ENCODE results near the gene PCDHAC2. TPM values are rescaled to one million over a fixed set of nuclear protein-coding genes. Genes with fewer than 3 reads are reported as not detected.

PCDHAC2 gene
- total RNA-seq, 6 experiments from 2014 or later, result not detected

DNA sequence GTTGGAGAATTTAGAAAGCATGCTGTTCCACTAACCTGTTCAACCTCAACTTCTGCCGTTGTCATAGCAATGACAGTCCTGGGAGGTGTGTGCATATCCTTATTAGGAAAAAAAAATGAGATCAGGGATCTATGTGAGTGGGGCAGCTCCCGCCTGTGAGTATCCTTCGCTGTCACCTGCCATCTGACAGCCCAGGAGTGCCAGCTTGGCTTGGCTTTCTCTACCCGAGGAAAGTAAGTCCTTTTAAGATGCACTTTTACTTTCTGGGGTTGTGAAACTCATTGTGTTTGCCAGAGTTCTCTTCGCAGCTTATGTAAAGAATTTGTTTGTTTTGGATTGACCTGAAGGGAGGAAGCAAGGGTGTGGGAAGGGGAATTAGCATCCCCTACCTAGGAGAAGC, 21.8 kb downstream of the PCDHAC2 start:
- H3K36me3 Mint-ChIP-seq (ENCODE audit: low read depth), result no peaks in the 10 kb centered on the region
- no peak for DNase-seq
- TF ChIP-seq, protein P1, sequence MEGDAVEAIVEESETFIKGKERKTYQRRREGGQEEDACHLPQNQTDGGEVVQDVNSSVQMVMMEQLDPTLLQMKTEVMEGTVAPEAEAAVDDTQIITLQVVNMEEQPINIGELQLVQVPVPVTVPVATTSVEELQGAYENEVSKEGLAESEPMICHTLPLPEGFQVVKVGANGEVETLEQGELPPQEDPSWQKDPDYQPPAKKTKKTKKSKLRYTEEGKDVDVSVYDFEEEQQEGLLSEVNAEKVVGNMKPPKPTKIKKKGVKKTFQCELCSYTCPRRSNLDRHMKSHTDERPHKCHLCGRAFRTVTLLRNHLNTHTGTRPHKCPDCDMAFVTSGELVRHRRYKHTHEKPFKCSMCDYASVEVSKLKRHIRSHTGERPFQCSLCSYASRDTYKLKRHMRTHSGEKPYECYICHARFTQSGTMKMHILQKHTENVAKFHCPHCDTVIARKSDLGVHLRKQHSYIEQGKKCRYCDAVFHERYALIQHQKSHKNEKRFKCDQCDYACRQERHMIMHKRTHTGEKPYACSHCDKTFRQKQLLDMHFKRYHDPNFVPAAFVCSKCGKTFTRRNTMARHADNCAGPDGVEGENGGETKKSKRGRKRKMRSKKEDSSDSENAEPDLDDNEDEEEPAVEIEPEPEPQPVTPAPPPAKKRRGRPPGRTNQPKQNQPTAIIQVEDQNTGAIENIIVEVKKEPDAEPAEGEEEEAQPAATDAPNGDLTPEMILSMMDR (IDR thresholded peaks at IDR 0.05), result no peak
- no peak overlapping the region for H3K27ac Mint-ChIP-seq
- peaks cover 15% of the 10 kb centered on the region for H3K9me3 Mint-ChIP-seq
- H3K4me3 Mint-ChIP-seq, result no peak overlapping the region
- H3K4me1 Mint-ChIP-seq (ENCODE audit: low read depth), result no peaks in the 10 kb centered on the region
- H3K27me3 Mint-ChIP-seq (ENCODE audit: insufficient read depth), result peaks cover 4% of the 10 kb centered on the region; the same call in 1 of the 2 replicates

DNA sequence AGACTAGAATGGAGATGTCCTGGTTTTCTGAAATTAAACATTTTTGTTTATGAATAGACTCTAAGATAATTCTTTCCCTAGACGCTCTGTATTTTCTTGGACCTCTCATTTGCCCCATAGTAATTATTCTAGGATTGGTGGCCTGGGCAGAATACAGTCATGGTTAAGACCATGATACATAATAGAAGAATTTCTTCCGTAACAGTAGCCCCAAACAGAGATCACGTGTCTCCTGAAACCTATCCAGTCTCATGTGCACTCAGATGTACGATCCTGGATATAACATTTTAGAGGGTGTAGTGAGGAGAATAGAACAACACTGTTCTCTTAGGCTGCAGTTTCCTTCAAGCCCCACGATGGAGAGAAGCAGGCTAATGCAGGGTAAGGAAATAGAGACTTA, 22.3 kb downstream of the PCDHAC2 start:
- peaks cover 4% of the 10 kb centered on the region; the same call in 1 of the 2 replicates for H3K27me3 Mint-ChIP-seq (ENCODE audit: insufficient read depth)
- H3K27ac Mint-ChIP-seq, result no peak overlapping the region
- no peak for DNase-seq
- no peaks in the 10 kb centered on the region for H3K4me1 Mint-ChIP-seq (ENCODE audit: low read depth)
- H3K36me3 Mint-ChIP-seq (ENCODE audit: low read depth), result no peaks in the 10 kb centered on the region
- TF ChIP-seq, protein P1 (IDR thresholded peaks at IDR 0.05), result no peak
- no peak overlapping the region for H3K4me3 Mint-ChIP-seq
- H3K9me3 Mint-ChIP-seq, result peaks cover 15% of the 10 kb centered on the region

DNA sequence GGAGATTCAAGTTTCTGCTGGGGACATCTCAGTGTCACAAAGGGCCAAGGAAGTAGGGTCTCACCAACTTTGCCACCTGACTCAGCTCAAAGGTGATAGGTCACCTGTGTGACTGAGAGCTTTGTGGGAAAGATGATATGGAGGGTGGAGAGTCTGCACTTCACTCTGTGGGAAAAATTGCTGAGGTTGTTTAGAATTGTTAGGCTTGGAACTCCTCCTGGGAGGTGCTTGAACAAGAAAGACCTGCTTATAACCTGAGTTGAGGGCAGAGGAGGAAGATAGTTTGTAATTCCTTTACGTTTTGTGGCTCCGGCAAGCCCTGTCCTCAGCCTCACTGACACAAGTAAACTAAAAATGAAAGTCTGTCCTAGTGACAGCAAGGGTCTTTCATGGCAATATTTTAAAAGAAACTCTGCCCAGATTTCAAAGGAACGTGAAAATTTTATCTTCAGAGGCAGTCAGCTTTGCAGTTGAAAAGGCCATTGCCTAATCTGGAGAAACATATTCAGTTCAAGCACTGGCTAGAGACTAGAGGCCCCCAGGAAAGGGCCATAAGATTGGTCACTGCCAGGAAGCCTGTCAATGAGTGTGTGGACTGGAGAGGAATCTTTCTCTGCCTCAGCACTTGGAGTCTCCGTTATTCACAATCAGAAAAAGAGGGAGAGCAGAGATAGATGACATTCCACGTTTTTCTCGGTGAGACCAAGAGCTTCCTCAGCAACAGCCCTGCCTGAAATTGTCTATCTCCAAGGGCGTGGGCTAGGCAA, 23.2 kb downstream of the PCDHAC2 start:
- peaks cover 15% of the 10 kb centered on the region for H3K9me3 Mint-ChIP-seq

DNA sequence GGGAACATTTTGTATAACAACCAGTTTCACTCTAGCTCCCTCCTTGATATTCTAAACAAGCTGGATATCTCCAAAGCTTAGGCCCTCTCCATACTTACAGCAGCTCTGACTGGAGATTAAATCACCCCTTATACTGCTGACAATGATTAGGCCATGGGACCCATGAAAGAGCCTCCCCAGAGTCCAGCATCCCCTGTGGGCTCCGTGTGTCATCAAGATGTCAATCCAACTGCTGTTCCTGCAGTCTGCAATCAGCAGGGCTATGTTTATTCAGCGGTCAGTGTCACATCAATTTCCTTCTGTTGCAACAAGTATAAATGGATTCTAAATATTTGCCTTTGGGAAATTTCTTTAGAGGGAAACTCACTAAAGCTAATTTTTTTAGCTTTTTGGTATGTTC, 26.6 kb downstream of the PCDHAC2 start:
- Mint-ChIP-seq H3K27me3 (ENCODE audit: insufficient read depth) (peaks cover 1% of the 10 kb centered on the region; the same call in 1 of the 2 replicates), H3K4me3 (no peak overlapping the region), H3K27ac (no peak overlapping the region), H3K36me3 (ENCODE audit: low read depth) (no peaks in the 10 kb centered on the region), H3K4me1 (ENCODE audit: low read depth) (no peaks in the 10 kb centered on the region), H3K9me3 (peaks cover 14% of the 10 kb centered on the region)
- TF ChIP-seq, protein P1 (IDR thresholded peaks at IDR 0.05), result no peak
- DNase-seq, result no peak

More for the DNA sequence above, 23.2 kb downstream of the PCDHAC2 start:
- Mint-ChIP-seq H3K4me1 (ENCODE audit: low read depth) (no peaks in the 10 kb centered on the region), H3K27ac (no peak overlapping the region), H3K36me3 (ENCODE audit: low read depth) (no peaks in the 10 kb centered on the region), H3K4me3 (no peak overlapping the region), H3K27me3 (ENCODE audit: insufficient read depth) (peaks cover 3% of the 10 kb centered on the region; the same call in 1 of the 2 replicates)
- DNase-seq, result no peak
- TF ChIP-seq, protein P1 (IDR thresholded peaks at IDR 0.05), result no peak

DNA sequence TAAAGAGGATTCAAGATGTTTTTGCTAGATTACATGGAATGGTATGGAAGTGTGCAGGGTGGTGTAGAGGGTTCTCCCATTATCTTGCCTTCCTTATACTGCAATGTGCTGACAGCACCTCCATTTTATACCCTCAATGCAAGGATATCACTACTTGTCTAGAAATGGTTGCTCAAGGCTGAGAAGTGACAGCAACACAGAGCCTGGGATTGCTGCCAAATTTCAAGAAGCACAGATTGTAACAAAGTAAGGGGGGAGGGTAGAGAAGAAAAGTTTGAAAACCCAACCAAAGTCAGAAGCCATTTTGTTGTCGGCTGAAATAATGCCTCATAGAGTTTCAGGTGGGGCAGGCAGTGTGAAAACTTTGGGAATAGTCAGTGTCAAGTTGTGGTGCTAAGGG, 29.8 kb downstream of the PCDHAC2 start:
- no peak overlapping the region for H3K4me3 Mint-ChIP-seq
- TF ChIP-seq, protein P1 (IDR thresholded peaks at IDR 0.05), result no peak
- no peaks in the 10 kb centered on the region for H3K36me3 Mint-ChIP-seq (ENCODE audit: low read depth)
- no peaks in the 10 kb centered on the region; the same call in 1 of the 2 replicates for H3K27me3 Mint-ChIP-seq (ENCODE audit: insufficient read depth)
- DNase-seq, result no peak
- H3K9me3 Mint-ChIP-seq, result peaks cover 18% of the 10 kb centered on the region
- H3K4me1 Mint-ChIP-seq (ENCODE audit: low read depth), result no peaks in the 10 kb centered on the region
- no peak overlapping the region for H3K27ac Mint-ChIP-seq

Data from HFFc6 (cell line).